ENCODE measurements around the gene UGT3A1.

DNA sequence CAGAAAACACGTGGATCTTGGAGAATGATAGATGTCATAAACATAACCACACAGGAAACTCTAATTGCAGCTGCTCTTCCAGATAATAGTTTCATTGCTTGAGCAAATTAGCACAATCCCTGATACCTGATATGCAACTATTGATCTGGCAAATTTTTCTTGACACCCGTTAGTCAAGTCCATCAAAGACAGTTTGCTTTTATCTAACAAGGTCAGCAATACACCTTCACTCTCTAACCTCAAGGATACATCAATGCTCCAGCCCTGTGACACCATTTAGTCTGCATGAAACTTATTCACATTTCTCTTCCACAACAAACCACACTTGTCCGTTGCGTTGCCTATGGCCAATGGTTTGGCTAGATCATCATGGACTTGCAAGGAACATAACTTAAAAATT, 16.6 kb downstream of the UGT3A1 start:
- no peak for TF ChIP-seq POLR2A (IDR thresholded peaks at IDR 0.05)
- TF ChIP-seq, protein P1, sequence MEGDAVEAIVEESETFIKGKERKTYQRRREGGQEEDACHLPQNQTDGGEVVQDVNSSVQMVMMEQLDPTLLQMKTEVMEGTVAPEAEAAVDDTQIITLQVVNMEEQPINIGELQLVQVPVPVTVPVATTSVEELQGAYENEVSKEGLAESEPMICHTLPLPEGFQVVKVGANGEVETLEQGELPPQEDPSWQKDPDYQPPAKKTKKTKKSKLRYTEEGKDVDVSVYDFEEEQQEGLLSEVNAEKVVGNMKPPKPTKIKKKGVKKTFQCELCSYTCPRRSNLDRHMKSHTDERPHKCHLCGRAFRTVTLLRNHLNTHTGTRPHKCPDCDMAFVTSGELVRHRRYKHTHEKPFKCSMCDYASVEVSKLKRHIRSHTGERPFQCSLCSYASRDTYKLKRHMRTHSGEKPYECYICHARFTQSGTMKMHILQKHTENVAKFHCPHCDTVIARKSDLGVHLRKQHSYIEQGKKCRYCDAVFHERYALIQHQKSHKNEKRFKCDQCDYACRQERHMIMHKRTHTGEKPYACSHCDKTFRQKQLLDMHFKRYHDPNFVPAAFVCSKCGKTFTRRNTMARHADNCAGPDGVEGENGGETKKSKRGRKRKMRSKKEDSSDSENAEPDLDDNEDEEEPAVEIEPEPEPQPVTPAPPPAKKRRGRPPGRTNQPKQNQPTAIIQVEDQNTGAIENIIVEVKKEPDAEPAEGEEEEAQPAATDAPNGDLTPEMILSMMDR (IDR thresholded peaks at IDR 0.05) = no peak

Data from uterus (tissue), 2 donors.